ENCODE results near the gene KRT14. TPM values are rescaled to one million over a fixed set of nuclear protein-coding genes. Genes with fewer than 3 reads are reported as not detected.

The KRT14 gene
- total and polyA plus RNA-seq, 11 donors, result 0.23 to 0.38 TPM; not detected in 9

- H3K4me3 ChIP-seq, result peak overlapping the region in 9 of 12 donors; percentile 18 to 42 (median 33)
- H3K9me3 ChIP-seq, result peaks cover 0 to 10% (median 1%) of the 10 kb centered on the region in 12 donors
- ATAC-seq (peak in 3 of 4 donors; percentile 30 to 74 (median 62)), DNase-seq (peak in 4 of 5 donors; percentile 19 to 64 (median 34))
- H3K27ac ChIP-seq, result no peak overlapping the region
- H3K27me3 ChIP-seq, result peaks cover 0 to 14% (median 0%) of the 10 kb centered on the region in 9 donors
- intact Hi-C loops (cut with DNase I), result loop anchor here (2.0 to 10.0 kb wide), 12 partner anchors 101 to 745 kb away; no protein-coding TSS in a partner anchor
- 28 to 44% (median 37%) methylated on average over 17 to 23 of the region's 23 CpGs for WGBS, 4 donors
- H3K36me3 ChIP-seq, result no peaks in the 10 kb centered on the region
- TF ChIP-seq POLR2A (IDR thresholded peaks at IDR 0.05), result no peak
- no peak for TF ChIP-seq CTCF (IDR thresholded peaks at IDR 0.05)
- H3K4me1 ChIP-seq, result peaks cover 0 to 20% (median 10%) of the 10 kb centered on the region in 12 donors
Measured at GRCh38 chr17:41547921-41548843, 38.5 kb downstream of the KRT14 start.

GRCh38 chr17:41547378-41547841 is 39.3 kb downstream of the KRT14 start:
- TF ChIP-seq CTCF (IDR thresholded peaks at IDR 0.05) (no peak), POLR2A (IDR thresholded peaks at IDR 0.05) (no peak)
- intact Hi-C loops (cut with DNase I), result loop anchor here in 9 of 10 donors (2.0 to 10.0 kb wide), 8 partner anchors 115 to 743 kb away; no protein-coding TSS in a partner anchor
- Histone ChIP-seq H3K9me3 (peaks cover 0 to 10% (median 1%) of the 10 kb centered on the region in 12 donors), H3K36me3 (no peaks in the 10 kb centered on the region), H3K4me1 (peaks cover 0 to 20% (median 10%) of the 10 kb centered on the region in 12 donors), H3K27me3 (peaks cover 0 to 9% (median 0%) of the 10 kb centered on the region in 9 donors), H3K27ac (no peak overlapping the region), H3K4me3 (no peak overlapping the region)
- DNase-seq, result no peak
- ATAC-seq, result no peak
- 31 to 44% (median 38%) methylated on average over 8 to 9 of the region's 9 CpGs for WGBS, 4 donors

GRCh38 chr17:41546819-41547218 is 39.9 kb downstream of the KRT14 start:
- Histone ChIP-seq H3K36me3 (no peaks in the 10 kb centered on the region), H3K4me3 (no peak overlapping the region), H3K9me3 (peaks cover 0 to 10% (median 1%) of the 10 kb centered on the region in 12 donors), H3K27ac (no peak overlapping the region), H3K27me3 (peaks cover 0 to 9% (median under 1%) of the 10 kb centered on the region in 9 donors), H3K4me1 (peaks cover 0 to 20% (median 10%) of the 10 kb centered on the region in 12 donors)
- DNase-seq (no peak), ATAC-seq (no peak)
- 95 to 98% (median 96%) methylated on average over 3 of the region's 3 CpGs for whole genome bisulfite sequencing, 4 donors
- intact Hi-C loops (cut with DNase I), result loop anchor here in 9 of 10 donors (2.0 to 10.0 kb wide), 8 partner anchors 115 to 742 kb away; no protein-coding TSS in a partner anchor
- TF ChIP-seq CTCF (IDR thresholded peaks at IDR 0.05), result no peak
- TF ChIP-seq POLR2A (IDR thresholded peaks at IDR 0.05), result no peak

Measured in heart left ventricle (tissue), 16 donors.